OCI-LY7 (cell line): Measurements from ENCODE around the gene CORO1C.

Source experiments
- CTCF ChIP-seq: fragments of 200-600 bp; sonication (generic); conservative IDR thresholded peaks from 2 replicates; pipeline ENCODE4 v1.5.1; 2014; ENCODE audit warnings: mild to moderate bottlenecking, antibody characterized with exemption, low read length, moderate library complexity, mixed read lengths
- EZH2phosphoT487 ChIP-seq: fragments of 200-600 bp; sonication (generic); IDR thresholded peaks from 2 replicates; pipeline ENCODE4 v1.6.1; 2018; ENCODE audit warnings: low read depth, borderline replicate concordance, mild to moderate bottlenecking, mixed run types, antibody characterized with exemption, low read length, moderate library complexity, mixed read lengths

GRCh38 chr12:108634341-108634751, 97.0 kb downstream of the CORO1C start:
- TF ChIP-seq CTCF (no peak), EZH2phosphoT487 (no peak)
